Natural killer cell (primary cell): ENCODE results near the gene DHH. TPM values are rescaled to one million over a fixed set of nuclear protein-coding genes. Genes with fewer than 3 reads are reported as not detected.

Experiments
- ATAC-seq, 3 donors: fragments of 150-1000 bp in 2 of 3; fragments of 200-7000 bp in 1 of 3; cut with Tn5 transposase; 1 replicate in 1 of 3; 2 replicates in 2 of 3; pipeline ENCODE4 v1.10.0; 2021; ENCODE audit warnings: mild to moderate bottlenecking in 2 of 3, moderate library complexity in 2 of 3
- DNase-seq, 2 donors: peaks; one replicate each; pipeline versions ENCODE4 v3.0.0 to v3.0.0-alpha.2; 2013 to 2021; ENCODE audit warnings: mixed read lengths in 1 of 2
- H3K27ac ChIP-seq: one replicate; pipeline ENCODE4 v1.5.1; 2013; ENCODE audit warnings: mild to moderate bottlenecking, low read length
- H3K27me3 ChIP-seq: one replicate; pipeline ENCODE4 v1.6.1; 2013; ENCODE audit warnings: low read length; ENCODE audit not compliant: control insufficient read depth, insufficient read depth
- H3K36me3 ChIP-seq: one replicate; pipeline ENCODE4 v1.6.1; 2013; ENCODE audit warnings: low read length; ENCODE audit not compliant: control insufficient read depth, insufficient read depth
- H3K4me1 ChIP-seq: one replicate; pipeline ENCODE4 v1.6.1; 2013; ENCODE audit warnings: low read length; ENCODE audit not compliant: control insufficient read depth, insufficient read depth
- H3K4me3 ChIP-seq: one replicate; pipeline ENCODE4 v1.5.1; 2013; ENCODE audit warnings: low read length
- H3K9me3 ChIP-seq: one replicate; pipeline ENCODE4 v1.6.1; 2013; ENCODE audit warnings: low read length; ENCODE audit not compliant: control insufficient read depth, insufficient read depth
- H3K27ac Mint-ChIP-seq, 2 donors: one replicate each; pipeline ENCODE4 v1.8.0; 2022; ENCODE audit warnings: mild to moderate bottlenecking in 2 of 2, mixed read lengths in 2 of 2, moderate library complexity in 1 of 2
- H3K27me3 Mint-ChIP-seq, 2 donors: one replicate each; pipeline ENCODE4 v1.8.0; 2022; ENCODE audit warnings: low read depth in 2 of 2, mixed read lengths in 2 of 2
- H3K36me3 Mint-ChIP-seq: one replicate; pipeline ENCODE4 v1.8.0; 2022; ENCODE audit warnings: mixed read lengths
- H3K4me1 Mint-ChIP-seq, 2 donors: one replicate each; pipeline ENCODE4 v1.8.0; 2022; ENCODE audit warnings: mixed read lengths in 2 of 2
- H3K4me3 Mint-ChIP-seq: one replicate; pipeline ENCODE4 v1.8.0; 2022; ENCODE audit warnings: mild to moderate bottlenecking, moderate library complexity, mixed read lengths
- H3K9me3 Mint-ChIP-seq, 2 donors: one replicate each; pipeline ENCODE4 v1.8.0; 2022; ENCODE audit warnings: mixed read lengths in 2 of 2
- WGBS: methylation state at CpG from one replicate; pipeline ENCODE4 v1.1.7; 2013; ENCODE audit warnings: missing lambda C conversion rate; ENCODE audit not compliant: insufficient coverage; 5-methylcytosine and 5-hydroxymethylcytosine counted together
- intact Hi-C: fragments of 100-400 bp; cut with micrococcal nuclease; formaldehyde crosslinking; loops from one replicate; pipeline ENCODE4 v1.14.2; 2022
- total RNA-seq, 4 donors: library from RNA; stranded (reverse); fragments of 120-200 nt in 1 of 4; gene quantifications; one replicate each; pipeline versions ENCODE4 v1.2.3 to v1.2.4, GENCODE V29; 2013 to 2022
- TF ChIP-seq, protein P1 (sequence below): fragments of 200-600 bp; IDR thresholded peaks from one replicate; pipeline ENCODE4 v1.8.0; 2022; ENCODE audit warnings: antibody characterized with exemption

DHH gene
- total RNA-seq, result under 1 TPM; 0.39 to 0.80 (median 0.45) TPM
- total RNA-seq (2013), result 0.11 TPM

DNA sequence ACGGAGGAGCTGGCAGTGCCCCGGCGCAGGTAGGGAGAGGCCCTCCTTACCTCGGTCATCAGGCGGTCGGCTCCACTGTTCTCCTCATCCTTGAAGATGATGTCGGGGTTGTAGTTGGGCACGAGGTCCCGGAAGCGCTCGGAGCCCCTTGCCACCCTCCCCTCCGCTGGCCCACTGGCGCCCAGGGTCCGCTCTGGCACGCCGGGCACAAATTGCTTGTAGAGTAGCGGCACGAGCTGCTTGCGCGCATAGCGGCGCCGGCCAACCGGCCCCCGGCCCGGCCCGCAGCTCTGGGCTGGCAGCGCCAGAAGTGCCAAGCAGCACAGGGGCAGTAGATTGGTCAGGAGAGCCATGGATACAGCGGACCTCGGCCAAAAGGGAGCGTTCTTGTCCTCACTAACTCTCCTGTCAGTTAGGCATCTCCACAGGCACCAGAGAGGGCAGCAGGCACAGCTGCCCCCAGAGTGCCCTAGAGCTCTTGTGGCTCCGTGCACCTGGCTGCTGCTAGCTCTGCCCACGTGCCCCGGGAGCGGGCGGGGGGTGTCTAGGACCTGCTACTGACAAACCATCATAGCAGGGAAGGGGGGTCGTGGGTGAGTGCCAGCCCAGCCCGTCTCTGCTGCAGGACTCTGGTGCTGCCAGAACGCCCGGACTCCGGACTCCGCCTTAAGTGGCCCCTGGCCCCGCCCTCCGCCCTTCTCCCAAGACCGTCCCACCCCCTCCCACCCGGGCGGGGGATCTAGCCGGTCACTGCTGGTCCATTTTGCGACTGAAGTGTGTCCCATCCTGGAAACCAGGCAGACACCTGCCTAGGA is at the start of gene DHH:
Gene DHH (minus strand): TSS at position 642 of the 815 bp plus-strand sequence. CDS start 289 bp downstream, at position 353.
- Histone ChIP-seq H3K36me3 (peaks cover 13% of the 10 kb centered on the region), H3K27ac (no peak within 1 kb of the TSS), H3K4me1 (peaks cover 48% of the 10 kb centered on the region), H3K9me3 (no peaks in the 10 kb centered on the region), H3K4me3 (no peak within 1 kb of the TSS), H3K27me3 (peaks cover 39% of the 10 kb centered on the region)
- DNase-seq, result peak in 1 of 2 donors; percentile 28
- Mint-ChIP-seq H3K4me3 (peak within 1 kb of the TSS; percentile 62), H3K36me3 (peaks cover 7% of the 10 kb centered on the region), H3K4me1 (peaks cover 23 to 40% of the 10 kb centered on the region in 2 donors), H3K27ac (peak within 1 kb of the TSS in 1 of 2 donors; percentile 28), H3K9me3 (no peaks in the 10 kb centered on the region), H3K27me3 (peaks cover 27 to 39% of the 10 kb centered on the region in 2 donors)
- WGBS, result 2% methylated on average over 49 of the region's 49 CpGs
- intact Hi-C loops, result no loop called here
- TF ChIP-seq, protein P1, sequence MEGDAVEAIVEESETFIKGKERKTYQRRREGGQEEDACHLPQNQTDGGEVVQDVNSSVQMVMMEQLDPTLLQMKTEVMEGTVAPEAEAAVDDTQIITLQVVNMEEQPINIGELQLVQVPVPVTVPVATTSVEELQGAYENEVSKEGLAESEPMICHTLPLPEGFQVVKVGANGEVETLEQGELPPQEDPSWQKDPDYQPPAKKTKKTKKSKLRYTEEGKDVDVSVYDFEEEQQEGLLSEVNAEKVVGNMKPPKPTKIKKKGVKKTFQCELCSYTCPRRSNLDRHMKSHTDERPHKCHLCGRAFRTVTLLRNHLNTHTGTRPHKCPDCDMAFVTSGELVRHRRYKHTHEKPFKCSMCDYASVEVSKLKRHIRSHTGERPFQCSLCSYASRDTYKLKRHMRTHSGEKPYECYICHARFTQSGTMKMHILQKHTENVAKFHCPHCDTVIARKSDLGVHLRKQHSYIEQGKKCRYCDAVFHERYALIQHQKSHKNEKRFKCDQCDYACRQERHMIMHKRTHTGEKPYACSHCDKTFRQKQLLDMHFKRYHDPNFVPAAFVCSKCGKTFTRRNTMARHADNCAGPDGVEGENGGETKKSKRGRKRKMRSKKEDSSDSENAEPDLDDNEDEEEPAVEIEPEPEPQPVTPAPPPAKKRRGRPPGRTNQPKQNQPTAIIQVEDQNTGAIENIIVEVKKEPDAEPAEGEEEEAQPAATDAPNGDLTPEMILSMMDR, result no peak
- ATAC-seq, result peak; percentile 8 to 22 (median 20)

DNA sequence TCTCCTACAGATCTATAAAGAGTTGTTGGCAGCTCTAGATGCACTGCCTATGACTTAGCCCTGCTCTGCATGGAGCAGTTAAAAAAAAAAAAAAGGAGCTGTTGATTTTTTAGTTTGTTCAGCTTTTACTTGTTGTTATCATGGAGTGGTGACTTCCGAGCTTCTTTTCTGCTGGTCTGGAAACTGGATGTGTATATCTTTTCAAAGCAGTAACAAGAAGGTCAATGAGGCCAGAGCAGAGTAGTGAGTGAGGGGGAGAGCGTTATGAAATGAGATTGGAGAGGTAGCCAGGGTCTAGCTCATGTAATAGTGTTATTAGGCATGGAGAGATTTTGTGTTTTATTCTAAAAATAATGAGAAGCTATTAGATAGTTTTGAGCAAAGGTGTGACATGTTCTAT is 49.8 kb upstream of the DHH start:
- WGBS, result 97% methylated on average over 2 of the region's 2 CpGs
- intact Hi-C loops, result no loop called here
- H3K36me3 ChIP-seq, result no peaks in the 10 kb centered on the region
- Mint-ChIP-seq H3K36me3 (no peaks in the 10 kb centered on the region), H3K4me3 (no peak overlapping the region), H3K27me3 (no peaks in the 10 kb centered on the region), H3K9me3 (no peaks in the 10 kb centered on the region), H3K27ac (no peak overlapping the region), H3K4me1 (no peaks in the 10 kb centered on the region)
- no peaks in the 10 kb centered on the region for H3K9me3 ChIP-seq
- no peaks in the 10 kb centered on the region for H3K4me1 ChIP-seq
- ATAC-seq (no peak), DNase-seq (no peak)
- H3K4me3 ChIP-seq, result no peak overlapping the region
- no peaks in the 10 kb centered on the region for H3K27me3 ChIP-seq
- TF ChIP-seq, protein P1, result no peak
- H3K27ac ChIP-seq, result no peak overlapping the region

DNA sequence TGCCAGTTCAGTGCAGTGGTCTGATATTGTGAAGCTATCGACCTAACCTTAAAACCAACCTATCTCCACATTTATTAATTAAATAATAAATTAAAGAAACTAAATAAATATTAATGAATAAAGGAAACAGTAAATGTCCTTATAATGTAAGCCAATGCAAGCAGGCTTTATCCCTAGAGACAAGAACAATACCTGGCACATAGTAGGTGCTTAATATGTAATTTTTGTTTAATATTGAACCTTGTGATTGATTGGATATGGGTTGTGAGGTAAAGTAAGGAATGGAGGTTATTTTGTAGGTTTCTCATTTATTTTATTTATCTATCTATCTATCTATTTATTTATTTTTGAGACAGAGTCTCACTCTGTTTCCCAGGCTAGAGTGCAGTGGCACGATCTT is 44.4 kb upstream of the DHH start:
- H3K27me3 Mint-ChIP-seq, result no peaks in the 10 kb centered on the region
- Histone ChIP-seq H3K4me3 (no peak overlapping the region), H3K27me3 (no peaks in the 10 kb centered on the region), H3K9me3 (no peaks in the 10 kb centered on the region), H3K4me1 (no peaks in the 10 kb centered on the region), H3K27ac (no peak overlapping the region), H3K36me3 (no peaks in the 10 kb centered on the region)
- no peaks in the 10 kb centered on the region for H3K4me1 Mint-ChIP-seq
- no peak overlapping the region for H3K27ac Mint-ChIP-seq
- H3K9me3 Mint-ChIP-seq, result no peaks in the 10 kb centered on the region
- TF ChIP-seq, protein P1, result no peak
- DNase-seq (no peak), ATAC-seq (no peak)
- 94% methylated on average over 1 of the region's 2 CpGs for WGBS
- intact Hi-C loops, result no loop called here
- no peaks in the 10 kb centered on the region for H3K36me3 Mint-ChIP-seq
- H3K4me3 Mint-ChIP-seq, result no peak overlapping the region
